Stimulated activated CD4-positive, alpha-beta T cell treated with anti-CD3 and anti-CD28 coated beads, Interleukin-4, amount 100 ng/mL, for 24 hours (primary cell): Measurements from ENCODE around the gene TYW1.
"Not testable (repeated sequence)": the region's sequence is repeated elsewhere in the genome, so short reads cannot be mapped to it uniquely, and the experiment has no call there.

Experiments
- DNase-seq: peaks from one replicate; pipeline ENCODE4 v3.0.0-alpha.2; 2020

Gene TYW1

DNA sequence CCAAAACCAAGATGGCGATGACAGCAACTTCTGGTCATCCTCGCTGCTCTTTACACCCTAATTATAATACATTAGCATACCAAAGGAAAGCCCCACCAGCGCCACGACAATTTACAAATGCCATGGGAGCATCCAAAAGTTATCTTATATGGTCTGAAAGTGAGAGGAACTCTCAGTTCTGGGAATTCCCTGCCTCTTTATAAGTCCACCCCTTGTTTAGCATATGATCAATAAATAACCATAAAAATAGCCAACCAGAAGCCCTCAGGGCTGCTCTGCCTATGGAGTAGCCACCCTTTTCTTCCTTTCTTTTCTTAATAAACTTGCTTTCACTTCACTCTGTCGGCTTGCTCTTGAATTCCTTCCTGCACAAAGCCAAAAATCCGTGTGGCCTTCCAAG lies 262.7 kb downstream of the TYW1 start:
- DNase-seq: not testable (repeated sequence)

DNA sequence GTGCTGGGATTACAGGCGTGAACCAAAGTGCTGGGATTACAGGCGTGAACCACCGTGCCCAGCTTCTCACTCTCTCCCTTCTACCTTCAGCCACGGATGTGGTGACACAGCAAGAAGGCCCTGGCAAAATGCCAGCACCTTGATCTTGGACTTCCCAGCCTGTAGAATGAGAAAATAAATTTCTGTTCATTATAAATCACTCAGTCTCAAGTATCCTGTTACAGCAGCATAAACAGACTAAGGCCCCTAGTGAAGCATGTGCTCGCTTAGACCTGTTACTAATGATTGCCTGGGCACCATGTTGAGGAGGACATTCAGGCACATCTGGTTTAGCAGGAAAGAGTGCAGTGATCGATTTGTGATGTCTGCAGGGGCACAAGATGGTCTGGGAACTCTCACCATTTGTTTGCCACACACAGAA lies 263.5 kb downstream of the TYW1 start:
- DNase-seq: not testable (repeated sequence)

DNA sequence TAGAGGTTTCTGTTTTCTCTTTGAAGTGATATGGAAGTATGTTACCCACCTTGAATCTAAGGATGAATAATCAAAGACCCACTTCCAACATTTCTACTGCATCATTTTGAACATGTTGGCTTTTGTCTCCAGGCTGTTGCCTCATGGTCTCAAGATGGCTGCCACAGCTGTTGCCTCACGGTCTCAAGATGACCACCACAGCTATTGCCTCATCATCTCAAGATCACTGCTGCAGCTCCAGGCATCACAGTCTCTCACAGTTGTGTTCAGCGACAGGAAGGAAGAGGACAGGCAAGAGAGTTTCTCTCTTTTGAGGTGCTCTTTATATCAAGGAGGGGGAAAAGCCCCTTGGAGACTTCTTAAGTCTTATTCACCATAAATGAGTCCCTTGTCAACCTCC lies 267.4 kb downstream of the TYW1 start:
- not testable (repeated sequence) for DNase-seq

DNA sequence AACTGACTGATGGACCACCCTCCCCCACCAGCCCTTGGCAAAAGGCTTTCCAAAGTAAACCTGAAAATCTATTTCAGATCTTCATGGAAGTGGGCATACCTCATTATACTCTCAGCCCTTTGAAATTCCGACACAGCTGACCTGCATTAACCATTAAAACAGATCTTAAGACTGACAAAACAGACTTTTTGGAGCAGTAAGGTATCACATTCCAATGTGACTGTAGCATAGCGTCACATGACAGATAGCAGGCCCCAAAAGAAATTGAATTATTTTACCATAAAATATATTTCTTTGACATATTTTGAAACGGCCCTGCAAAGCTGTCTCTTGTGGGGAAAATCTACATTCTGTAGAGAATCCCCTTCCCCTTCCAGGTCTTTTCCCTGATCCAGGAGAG lies 269.4 kb downstream of the TYW1 start:
- DNase-seq: not testable (repeated sequence)

DNA sequence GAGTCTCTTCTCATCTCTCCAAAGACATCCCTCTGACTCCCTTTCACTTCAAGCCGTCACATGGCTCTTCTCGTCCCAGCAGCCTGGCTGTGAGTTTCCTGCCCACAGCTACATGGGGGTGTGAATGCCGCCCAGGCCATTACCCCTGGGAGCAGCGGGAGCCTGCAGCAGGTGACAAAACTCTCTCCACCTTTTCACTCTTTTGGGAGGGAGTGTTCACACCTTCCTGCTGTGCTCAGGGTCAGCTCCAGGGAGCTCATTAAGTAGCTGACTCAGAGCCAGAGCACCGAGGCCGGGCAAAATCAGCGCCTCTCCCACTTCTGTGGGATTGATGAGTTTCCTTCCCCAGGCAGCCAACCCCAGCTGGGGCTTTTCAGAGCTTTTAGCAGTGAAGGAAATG lies 271.3 kb downstream of the TYW1 start:
- no peak for DNase-seq

DNA sequence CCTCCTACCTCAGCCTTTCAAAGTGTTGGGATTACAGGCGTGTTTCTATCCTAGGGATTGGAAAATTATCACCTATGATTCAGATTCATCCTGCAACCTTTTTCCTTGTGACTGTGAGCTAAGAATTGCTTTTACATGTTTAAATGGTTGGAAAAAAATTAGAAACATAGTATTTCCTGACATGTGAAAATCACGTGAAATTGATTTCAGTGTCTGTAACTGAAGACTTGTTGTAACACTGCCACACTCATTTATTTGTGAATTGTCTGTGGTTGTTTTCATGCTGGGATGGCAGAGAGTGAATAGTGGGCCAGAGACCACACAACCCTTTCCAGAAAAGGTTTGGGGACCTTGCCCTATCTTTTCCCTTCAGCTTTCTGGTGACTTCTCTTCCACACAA lies 273.3 kb downstream of the TYW1 start:
- DNase-seq: not testable (repeated sequence)
